K562 (cell line): Measurements from ENCODE around the gene PACSIN2. TPM values are rescaled to one million over a fixed set of nuclear protein-coding genes. Genes with fewer than 3 reads are reported as not detected.

Experiments
- ATAC-seq: fragments of 200-7000 bp; cut with Tn5 transposase; 3 replicates; pipeline ENCODE4 v1.9.1; 2020; ENCODE audit warnings: moderate library complexity
- BruUV-seq: library from RNA; stranded (reverse); fragments of 400-500 nt; replicated peaks from 2 replicates; lab custom pipeline; 2021; lab: Mats Ljungman, UMichigan
- CTCF ChIA-PET: fragments of 300-600 bp; formaldehyde crosslinking; extraction: SDS; loops from one replicate; lab custom pipeline; 2021; ENCODE audit warnings: low intra/inter-chr PET ratio; lab: Yijun Ruan, JAX
- POLR2A ChIA-PET: fragments of 300-600, 350-650 bp; sonication (Branson Sonifier 250); formaldehyde crosslinking; extraction: SDS; loops from one replicate; lab custom pipeline; 2021; ENCODE audit warnings: antibody characterized with exemption, inconsistent platforms; lab: Yijun Ruan, JAX
- DNase-seq, 4 experiments: peaks; one replicate each; pipeline versions ENCODE4 v3.0.0 to v3.0.0-alpha.2; 2011 to 2018; ENCODE audit warnings: low spot score in 3 of 4, mixed read lengths in 3 of 4; ENCODE audit errors: extremely low read depth in 1 of 4
- FAIRE-seq: peaks from 2 replicates; lab custom pipeline; 2011; peaks lifted over from hg19 to GRCh38; lab: Jason Lieb, UNC
- H2AFZ ChIP-seq: 2 replicates; pipeline ENCODE4 v1.6.0; 2011; ENCODE audit warnings: low read depth, low read length, control low read depth, inconsistent platforms
- H3K27ac ChIP-seq: fragments of 200-600 bp; 3 replicates; pipeline ENCODE4 v1.8.0; 2011; ENCODE audit warnings: low read depth, mild to moderate bottlenecking, control low read depth, inconsistent platforms, low read length, moderate library complexity, mixed read lengths; ENCODE audit errors: extremely low read depth
- H3K27me3 ChIP-seq, 2 experiments: fragments of 300-600 bp in 1 of 2; 2 replicates in 1 of 2; 3 replicates in 1 of 2; pipeline versions ENCODE4 v1.6.0 to v1.8.0; 2011; ENCODE audit warnings: inconsistent platforms in 2 of 2, low read length in 2 of 2, mild to moderate bottlenecking in 1 of 2, mixed read lengths in 1 of 2, moderate library complexity in 1 of 2; ENCODE audit not compliant: control insufficient read depth in 2 of 2, insufficient read depth in 2 of 2
- H3K36me3 ChIP-seq: fragments of 300-600 bp; 3 replicates; pipeline ENCODE4 v1.8.0; 2011; ENCODE audit warnings: mild to moderate bottlenecking, low read length, inconsistent platforms; ENCODE audit not compliant: control insufficient read depth, insufficient read depth
- H3K4me1 ChIP-seq, 2 experiments: fragments of 200-600 bp in 1 of 2; replicated peaks in 1 of 2; 2 replicates in 1 of 2; 3 replicates in 1 of 2; pipeline versions ENCODE4 v1.5.1 to v1.8.0; 2011; ENCODE audit warnings: inconsistent platforms in 2 of 2, low read length in 2 of 2, mild to moderate bottlenecking in 1 of 2, mixed read lengths in 1 of 2, moderate library complexity in 1 of 2; ENCODE audit not compliant: control insufficient read depth in 2 of 2, insufficient read depth in 2 of 2
- H3K4me2 ChIP-seq: 2 replicates; pipeline ENCODE4 v1.6.1; 2011; ENCODE audit warnings: low read length, control low read depth, inconsistent platforms, mixed read lengths; ENCODE audit not compliant: insufficient read depth
- H3K4me3 ChIP-seq: fragments of 200-600 bp; sonication (generic), shearing (Covaris generic); 2 replicates; pipeline ENCODE4 v1.5.1; 2016; ENCODE audit warnings: control low read depth, inconsistent platforms
- H3K79me2 ChIP-seq: fragments of 200-600 bp; 3 replicates; pipeline ENCODE4 v1.8.0; 2011; ENCODE audit warnings: low read length, inconsistent platforms; ENCODE audit not compliant: control insufficient read depth, insufficient read depth
- H3K9ac ChIP-seq, 2 experiments: 2 replicates each; pipeline versions ENCODE4 v1.6.0 to v1.6.1; 2011; ENCODE audit warnings: low read depth in 2 of 2, low read length in 2 of 2, control low read depth in 1 of 2, inconsistent platforms in 1 of 2, mild to moderate bottlenecking in 1 of 2, mixed read lengths in 1 of 2; ENCODE audit not compliant: insufficient read depth in 1 of 2
- H3K9me1 ChIP-seq: one replicate; pipeline ENCODE4 v1.6.0; 2011; ENCODE audit warnings: inconsistent platforms, mild to moderate bottlenecking, low read length, moderate library complexity; ENCODE audit not compliant: control insufficient read depth, insufficient read depth
- H3K9me3 ChIP-seq: replicated peaks from 2 replicates; pipeline ENCODE4 v1.5.1; 2011; ENCODE audit warnings: low read depth, low read length, inconsistent platforms; ENCODE audit not compliant: control insufficient read depth, insufficient read depth
- H4K20me1 ChIP-seq: replicated peaks from 2 replicates; pipeline ENCODE4 v1.6.1; 2011; ENCODE audit warnings: low read length, inconsistent platforms, mixed read lengths; ENCODE audit not compliant: control insufficient read depth, insufficient read depth
- CCNT2 ChIP-seq: IDR thresholded peaks from 2 replicates; pipeline ENCODE4 v1.6.1; 2011; ENCODE audit warnings: borderline replicate concordance, low read depth, mild to moderate bottlenecking, moderate library complexity, mixed read lengths, low read length; ENCODE audit not compliant: insufficient read length; ENCODE audit errors: extremely low read depth
- COPS2 ChIP-seq: fragments of 450-650 bp; conservative IDR thresholded peaks from 2 replicates; pipeline ENCODE4 v1.6.1; 2016; ENCODE audit warnings: mild to moderate bottlenecking, moderate library complexity
- E2F5 ChIP-seq: sonication (generic); formaldehyde crosslinking; IDR thresholded peaks from 2 replicates; pipeline ENCODE4 v1.8.0; 2022; ENCODE audit warnings: mild to moderate bottlenecking, missing genetic modification reagents
- PML ChIP-seq: IDR thresholded peaks from 2 replicates; pipeline ENCODE4 v1.6.1; 2012; ENCODE audit warnings: low read length, inconsistent platforms
- ZBTB40 ChIP-seq, 2 experiments: fragments of 450-650 bp in 1 of 2; sonication (generic) in 1 of 2; formaldehyde crosslinking in 1 of 2; IDR thresholded peaks; 2 replicates each; pipeline versions ENCODE4 v1.7.1 to v1.9.0; 2016 to 2022; ENCODE audit warnings: inconsistent platforms in 1 of 2, mild to moderate bottlenecking in 1 of 2, missing genetic modification reagents in 1 of 2
- ZNF79 ChIP-seq: fragments of 250-450 bp; sonication (Bioruptor Pico); IDR thresholded peaks from 2 replicates; pipeline ENCODE4 v1.4.0; 2020; ENCODE audit warnings: low read depth, mild to moderate bottlenecking, moderate library complexity
- WGBS: fragments of 100-300 bp; shearing (Covaris generic); methylation state at CpG from one replicate; pipeline ENCODE4 v1.1.6; 2016; ENCODE audit warnings: low coverage, mixed read lengths; ENCODE audit not compliant: insufficient coverage; ENCODE audit errors: missing lambda C conversion rate; 5-methylcytosine and 5-hydroxymethylcytosine counted together
- in situ Hi-C: fragments of 300-500 bp; cut with MboI; formaldehyde crosslinking; loops from 4 replicates; pipeline ENCODE4 v1.15.0; 2018; ENCODE audit warnings: inconsistent platforms, mixed read lengths
- intact Hi-C: fragments of 100-400 bp; cut with micrococcal nuclease; formaldehyde crosslinking; loops from 2 replicates; pipeline ENCODE4 v1.14.2; 2022
- polyA plus RNA-seq, 8 experiments: library from polyadenylated mRNA; depleted of rRNA in 4 of 8; stranded (reverse) in 5 of 8; unstranded in 3 of 8; fragments of >200 nt; fragmentation: Nextera tagmentation in 2 of 8; fragmentation: Illumina TruSeq in 1 of 8; extraction: Ambion mirVana in 2 of 8; extraction: Trizol in 1 of 8; gene quantifications; 2 replicates each; pipeline versions ENCODE4 v1.2.1 to v1.2.3, GENCODE V29; 2011 to 2014; ENCODE audit warnings: inconsistent platforms in 1 of 8, missing spikeins in 1 of 8
- total RNA-seq, 7 experiments: library from RNA; depleted of rRNA in 6 of 7; stranded (reverse); fragments of >200 nt in 6 of 7; fragmentation: Illumina TruSeq in 2 of 7; extraction: Trizol in 2 of 7; gene quantifications; 2 replicates each; pipeline versions ENCODE4 v1.2.1 to v1.2.3, GENCODE V29; 2011 to 2021; ENCODE audit warnings: low replicate concordance in 1 of 7

PACSIN2 gene
- total and polyA plus RNA-seq, 9 of the 15 experiments (the other 6 are each of a cell fraction or from before 2014, with no cell fraction given): 0.45 to 45.1 (median 23.9) TPM

- H3K4me1 ChIP-seq: no peaks in the 10 kb centered on the region
- TF ChIP-seq ZBTB40 (IDR thresholded peaks at IDR 0.05): no peak
- TF ChIP-seq ZBTB40 (CRISPR knock-in tag; IDR thresholded peaks at IDR 0.05): no peak
- TF ChIP-seq PML: no peak
- TF ChIP-seq CCNT2: no peak
- TF ChIP-seq COPS2: no peak
- TF ChIP-seq ZNF79 (CRISPR knock-in tag): no peak
- no peak for TF ChIP-seq E2F5 (CRISPR knock-in tag)
- TF ChIP-seq, all 486 proteins: peak for 0
- no peaks in the 10 kb centered on the region for H3K79me2 ChIP-seq
- ChIA-PET POLR2A (interaction anchor here (0.6 to 0.8 kb wide), 2 partner anchors 11 to 16 kb away, joined by 3 to 4 read pairs; no protein-coding TSS in a partner anchor), CTCF (no interaction called here)
- H3K9ac ChIP-seq: no peak overlapping the region
- no peak overlapping the region for H3K4me3 ChIP-seq
- FAIRE-seq (no peak), ATAC-seq (no peak), DNase-seq (no peak)
- no peaks in the 10 kb centered on the region for H4K20me1 ChIP-seq
- WGBS: 90% methylated on average over 4 of the region's 5 CpGs
- intact Hi-C loops: no loop called here
- in situ Hi-C loops: no loop called here
- no peaks in the 10 kb centered on the region for H3K9me1 ChIP-seq
- H3K36me3 ChIP-seq: peaks cover 9% of the 10 kb centered on the region; the same call in 2 of the 3 replicates
- H3K9me3 ChIP-seq: no peaks in the 10 kb centered on the region
- no TSS peak for BruUV-seq
- H3K27ac ChIP-seq: no peak overlapping the region
- H3K27me3 ChIP-seq: no peaks in the 10 kb centered on the region
- no peak overlapping the region for H2AFZ ChIP-seq
- H3K4me2 ChIP-seq: no peak overlapping the region
Observed at GRCh38 chr22:42836026-42836425, 178.9 kb downstream of the PACSIN2 start.
